ENCODE results near the gene HELB.

HELB gene

DNA sequence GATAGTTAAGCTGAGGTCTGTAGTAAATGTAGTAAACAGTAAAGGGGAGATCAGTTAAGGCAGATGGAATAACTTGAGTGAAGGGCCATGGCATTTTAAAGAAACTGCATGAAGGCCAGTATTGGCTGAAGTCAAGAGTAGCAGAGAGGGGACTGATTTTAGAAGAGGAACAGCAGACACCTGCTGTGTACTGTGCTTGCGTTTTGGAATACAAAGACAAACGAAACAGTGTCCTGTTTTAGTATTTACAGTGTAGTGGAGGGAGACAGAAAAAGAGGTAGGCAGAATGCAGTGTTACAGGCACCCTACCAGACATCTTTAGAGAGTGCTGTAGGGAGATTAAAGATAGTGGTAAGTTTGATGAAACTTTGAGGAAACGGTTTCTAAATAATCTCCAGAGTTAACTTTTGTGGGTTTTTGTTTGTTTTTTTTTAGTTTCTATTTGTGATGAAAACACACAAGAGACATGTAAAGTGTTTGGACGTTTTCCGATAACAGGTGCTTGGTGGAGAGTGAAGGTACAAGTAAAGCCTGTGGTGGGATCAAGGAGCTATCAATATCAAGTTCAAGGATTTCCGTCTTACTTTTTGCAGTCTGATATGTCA lies 2.1 kb downstream of the HELB start:
- DNase-seq, result no peak

DNA sequence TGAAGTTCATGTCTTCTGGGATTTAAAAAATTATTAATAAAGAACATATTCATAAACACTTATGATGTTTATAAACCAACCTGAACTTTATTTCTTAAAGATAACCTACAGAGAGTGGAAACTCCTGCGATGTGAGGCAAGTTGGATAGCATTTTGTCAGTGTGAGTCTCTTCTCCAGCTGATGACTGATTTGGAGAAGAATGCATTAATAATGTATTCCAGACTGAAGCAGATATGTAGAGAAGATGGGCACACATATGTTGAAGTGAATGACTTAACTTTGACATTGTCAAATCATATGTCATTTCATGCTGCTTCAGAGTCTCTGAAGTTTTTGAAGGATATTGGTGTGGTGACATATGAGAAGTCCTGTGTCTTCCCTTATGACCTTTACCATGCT lies 7.3 kb downstream of the HELB start:
- DNase-seq, result no peak

- no peak for DNase-seq
These were observed 9.9 kb downstream of the HELB start for GRCh38 chr12:66312189-66312588.

DNA sequence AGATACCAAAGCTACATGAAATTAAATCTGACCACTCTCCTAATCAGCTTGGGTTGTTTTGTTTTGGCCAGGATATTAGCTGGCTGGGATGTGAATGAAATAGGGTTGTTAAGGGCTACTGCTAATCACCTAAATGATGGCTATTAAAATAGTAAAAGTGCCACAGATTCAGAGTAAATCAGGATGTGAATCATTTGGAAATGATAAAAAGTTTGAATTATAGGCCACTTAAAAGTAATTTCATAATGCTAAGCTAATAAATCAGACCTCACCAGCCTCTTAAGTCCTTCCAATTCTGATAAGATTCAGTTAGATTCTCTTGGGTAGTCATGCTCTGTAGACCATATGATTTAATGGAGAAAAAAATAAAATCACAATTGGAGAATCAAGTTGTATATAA lies 12.0 kb downstream of the HELB start:
- no peak for DNase-seq

- DNase-seq, result no peak
These were observed 17.1 kb downstream of the HELB start for GRCh38 chr12:66319266-66319954.

GRCh38 chr12:66320996-66321395 lies 18.7 kb downstream of the HELB start:
- no peak for DNase-seq

- DNase-seq, result no peak
These were observed 19.1 kb downstream of the HELB start for GRCh38 chr12:66321435-66321834.

DNA sequence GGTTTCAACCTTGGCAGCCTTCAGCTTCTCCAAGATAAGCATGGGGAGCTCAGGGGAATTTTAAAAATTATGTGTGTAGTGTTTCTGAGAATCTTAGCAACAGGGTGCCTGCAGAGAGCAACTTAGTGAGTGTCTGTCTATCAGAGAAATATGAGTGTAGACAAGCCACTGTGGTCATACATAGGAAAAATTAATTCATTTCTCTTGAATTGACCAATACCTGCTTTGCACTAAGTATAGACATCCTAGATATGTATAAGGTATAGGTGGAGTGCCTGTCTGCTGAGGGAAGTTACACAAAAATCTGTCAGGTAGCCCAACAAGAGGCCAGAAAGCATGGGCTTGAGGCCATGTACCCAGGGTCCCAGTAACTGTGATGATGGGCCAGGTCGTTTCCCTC lies 20.7 kb downstream of the HELB start:
- no peak for DNase-seq

- no peak for DNase-seq
These were observed 27.6 kb downstream of the HELB start for GRCh38 chr12:66329941-66330340.

DNA sequence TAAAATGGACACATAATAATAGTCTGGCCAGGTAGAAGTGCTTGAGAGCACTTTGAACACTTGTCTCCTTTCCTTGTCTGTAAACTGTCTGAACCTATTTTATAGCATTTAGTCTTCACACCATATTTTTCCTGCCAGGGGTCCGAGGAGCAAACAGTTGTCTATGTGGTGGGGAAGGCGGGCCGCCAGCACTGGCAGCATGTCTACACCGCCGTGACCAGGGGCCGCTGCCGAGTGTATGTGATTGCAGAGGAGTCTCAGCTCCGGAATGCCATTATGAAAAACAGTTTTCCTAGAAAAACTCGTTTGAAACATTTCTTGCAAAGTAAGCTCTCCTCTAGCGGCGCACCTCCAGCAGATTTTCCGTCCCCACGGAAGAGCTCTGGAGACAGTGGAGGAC lies 28.7 kb downstream of the HELB start:
- DNase-seq, result no peak

GRCh38 chr12:66331814-66332213 lies 29.5 kb downstream of the HELB start:
- DNase-seq, result no peak

- DNase-seq, result no peak
These were observed 33.5 kb downstream of the HELB start for GRCh38 chr12:66335746-66336145.

DNA sequence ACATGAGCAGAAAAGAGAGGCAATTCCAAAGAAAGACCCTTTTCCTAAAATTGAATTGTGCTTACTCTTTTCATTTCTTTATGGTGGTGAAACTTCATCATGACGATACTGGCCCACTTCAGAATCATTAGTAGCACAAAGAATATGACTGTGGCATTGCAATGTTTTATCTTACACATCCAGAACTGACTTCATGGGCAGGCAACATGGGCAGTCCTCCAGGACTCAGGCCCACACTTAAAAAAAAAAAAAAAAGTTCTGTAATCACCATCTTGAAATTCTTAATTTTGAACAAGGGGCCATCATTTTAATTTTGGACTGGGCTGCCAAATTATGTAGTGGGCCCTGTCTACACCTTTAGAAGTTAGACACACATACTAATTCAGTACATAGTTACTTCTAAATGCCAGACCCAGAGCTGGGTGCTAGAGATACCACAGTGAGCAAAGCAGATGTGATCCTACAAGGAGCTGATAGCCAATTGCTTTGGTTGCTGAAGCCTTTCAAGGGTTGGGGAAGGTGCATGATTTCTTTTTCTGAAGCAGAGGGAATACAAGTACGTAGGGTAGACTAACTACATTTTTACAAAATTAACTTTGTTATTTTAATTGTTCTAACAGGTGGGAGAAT lies 35.2 kb downstream of the HELB start:
- DNase-seq, result no peak

- no peak for DNase-seq
These were observed 37.8 kb downstream of the HELB start for GRCh38 chr12:66340131-66340530.

- no peak for DNase-seq
These were observed 38.8 kb downstream of the HELB start for GRCh38 chr12:66341126-66341525.

DNA sequence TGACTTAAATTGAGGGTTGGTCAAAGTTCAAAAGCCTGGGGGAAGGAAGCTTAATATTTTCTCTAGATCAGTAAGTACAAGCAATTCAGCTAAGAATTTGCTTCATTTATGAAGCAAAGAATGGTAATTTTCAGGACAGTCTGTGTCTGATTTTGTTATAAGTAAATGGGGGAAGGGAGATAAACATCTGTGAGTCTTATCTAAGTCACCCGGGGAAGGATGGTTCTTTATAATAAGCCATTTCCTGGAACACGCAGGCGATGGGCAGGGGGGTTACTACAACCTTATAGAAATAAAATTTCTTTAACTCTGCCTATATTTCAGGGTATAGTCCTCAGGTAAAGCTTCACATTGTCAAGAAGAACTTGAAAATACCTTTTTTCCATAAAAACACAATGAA lies 42.9 kb downstream of the HELB start:
- no peak for DNase-seq

GRCh38 chr12:66345956-66346355 lies 43.7 kb downstream of the HELB start:
- DNase-seq, result no peak

DNA sequence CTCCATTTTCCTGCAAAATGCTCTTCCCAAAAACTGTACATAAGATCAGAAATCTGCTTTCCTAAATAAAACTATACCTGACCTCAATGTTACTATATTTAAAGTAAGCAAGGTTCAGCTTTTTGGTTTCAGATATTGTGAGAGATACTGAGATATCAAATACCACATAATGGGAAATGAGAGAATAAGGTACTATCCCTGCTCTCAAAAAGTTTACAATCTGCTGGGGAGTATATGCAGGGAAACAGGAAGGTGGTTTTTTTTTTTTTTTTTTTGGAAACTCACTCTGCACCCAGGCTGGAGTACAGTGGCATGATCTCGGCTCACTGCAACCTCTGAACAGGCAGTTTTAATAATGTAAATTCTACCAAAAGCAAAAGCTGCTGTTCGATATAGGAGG lies 49.0 kb downstream of the HELB start:
- DNase-seq, result no peak

DNA sequence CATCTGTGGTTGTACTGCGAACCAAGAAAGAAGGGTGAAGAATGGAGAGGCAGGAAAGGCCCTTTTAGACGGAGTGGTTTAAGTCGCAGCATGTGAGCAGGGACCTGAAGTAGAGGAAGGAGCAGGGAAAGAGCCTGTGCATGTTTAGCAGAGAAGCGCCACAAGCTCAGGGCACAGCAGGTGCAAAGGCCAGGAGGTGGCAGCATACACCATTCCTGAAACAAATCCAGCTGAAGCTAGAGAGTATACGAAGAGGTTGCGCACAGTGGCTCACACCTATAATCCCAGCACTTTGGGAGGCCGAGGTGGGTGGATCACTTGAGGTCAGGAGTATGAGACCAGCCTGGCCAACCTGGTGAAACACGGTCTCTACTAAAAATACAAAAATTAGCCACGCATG lies 49.9 kb downstream of the HELB start:
- no peak for DNase-seq

DNA sequence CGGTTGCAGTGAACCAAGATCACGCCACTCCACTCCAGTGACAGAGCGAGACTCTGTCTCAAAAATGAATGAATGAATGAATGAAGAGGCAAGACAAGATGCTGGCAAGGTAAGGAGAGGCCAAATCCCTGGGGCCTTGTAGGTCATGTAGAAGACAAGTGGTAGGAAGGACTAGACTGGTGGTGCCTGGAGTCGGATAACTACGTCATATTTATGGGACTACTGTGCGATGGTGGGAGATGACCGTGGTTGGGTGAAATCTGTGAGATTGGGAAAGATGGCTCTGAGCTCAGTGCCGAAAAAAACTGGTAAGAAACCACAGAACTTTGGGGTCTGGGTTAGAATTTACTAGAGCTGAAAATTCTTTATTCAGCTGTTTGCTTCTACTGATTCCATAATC lies 50.6 kb downstream of the HELB start:
- no peak for DNase-seq

GRCh38 chr12:66354291-66354690 lies 52.0 kb downstream of the HELB start:
- no peak for DNase-seq

GRCh38 chr12:66359300-66359699 lies 57.0 kb downstream of the HELB start:
- no peak for DNase-seq

DNA sequence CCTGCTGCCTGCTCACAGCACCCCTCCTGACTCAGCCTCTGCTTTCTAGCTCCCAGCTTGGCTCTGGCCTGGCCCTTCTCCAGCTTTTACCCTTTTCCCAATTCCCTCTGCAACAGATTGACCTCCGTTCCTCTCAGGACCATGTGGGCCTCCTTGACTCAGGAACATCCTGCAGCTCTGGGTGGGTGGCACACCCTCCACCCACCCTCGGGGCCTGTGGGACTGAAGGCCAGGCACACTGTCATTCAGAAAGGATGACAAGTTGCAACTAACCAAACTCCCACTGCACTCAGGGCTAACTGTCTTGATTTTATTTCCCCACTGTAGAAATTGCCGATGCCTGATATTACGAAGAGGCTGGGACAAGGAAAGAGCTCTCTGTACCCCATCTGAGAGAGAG lies 59.4 kb downstream of the HELB start:
- DNase-seq, result no peak

DNA sequence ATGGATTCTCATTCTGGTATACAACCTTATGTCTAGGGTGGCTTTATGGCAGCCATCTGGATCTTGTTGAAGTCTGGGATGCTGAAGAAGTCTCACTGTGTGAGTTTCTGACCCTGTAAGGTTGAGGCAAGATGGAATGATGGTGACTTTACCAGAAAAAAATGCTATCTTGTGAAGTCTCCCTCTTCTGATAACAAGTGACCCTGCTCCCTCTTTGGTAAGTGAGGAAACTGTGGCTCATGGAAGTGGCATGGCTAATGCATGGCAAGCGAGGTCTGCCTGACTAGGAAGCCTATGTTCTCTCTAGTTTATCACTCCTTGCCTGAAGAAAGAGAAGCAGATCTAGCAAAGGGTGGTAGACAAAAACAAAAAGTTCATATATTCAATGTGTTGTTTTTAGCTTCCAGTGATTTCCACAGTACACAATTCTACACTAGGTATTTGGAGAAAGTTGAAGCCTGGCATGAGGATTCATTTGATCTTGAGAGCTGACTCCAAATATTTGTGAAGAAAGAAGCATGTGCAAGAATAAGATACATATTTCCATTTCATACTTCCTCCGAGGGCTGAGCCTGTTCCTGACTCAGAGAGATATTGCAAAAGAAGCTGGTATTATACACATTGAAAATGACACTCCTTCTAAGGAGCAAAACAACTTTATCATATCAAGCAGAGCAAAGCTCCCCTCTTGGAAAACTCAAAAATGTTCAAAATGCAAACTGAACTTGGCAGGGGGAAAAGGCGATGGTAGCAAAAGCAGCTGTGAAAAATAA lies 63.6 kb downstream of the HELB start:
- DNase-seq, result no peak
